Measurements from ENCODE around the gene AOPEP. TPM values are rescaled to one million over a fixed set of nuclear protein-coding genes. Genes with fewer than 3 reads are reported as not detected.

Gene AOPEP
- total RNA-seq, 2 donors from 2014 or later, result 5.5 to 13.0 TPM

- no peaks in the 10 kb centered on the region for H3K36me3 Mint-ChIP-seq
- no peak overlapping the region for H3K27ac Mint-ChIP-seq
- ATAC-seq (no peak), DNase-seq (ENCODE audit: low spot score in 2 of 2) (no peak)
- no peaks in the 10 kb centered on the region for H3K9me3 Mint-ChIP-seq
Measured at GRCh38 chr9:95025213-95026147, 299.0 kb downstream of the AOPEP start.

GRCh38 chr9:95026148-95026524, 299.6 kb downstream of the AOPEP start:
- H3K27ac Mint-ChIP-seq, result no peak overlapping the region
- ATAC-seq (no peak), DNase-seq (ENCODE audit: low spot score in 2 of 2) (no peak)
- H3K36me3 Mint-ChIP-seq, result no peaks in the 10 kb centered on the region
- H3K9me3 Mint-ChIP-seq, result no peaks in the 10 kb centered on the region

GRCh38 chr9:95027914-95028852, 301.7 kb downstream of the AOPEP start:
- ATAC-seq, result no peak
- Mint-ChIP-seq H3K9me3 (no peaks in the 10 kb centered on the region), H3K27ac (no peak overlapping the region), H3K36me3 (no peaks in the 10 kb centered on the region)
- no peak for DNase-seq (ENCODE audit: low spot score in 2 of 2)

GRCh38 chr9:95028853-95029219, 302.3 kb downstream of the AOPEP start:
- DNase-seq (ENCODE audit: low spot score in 2 of 2) (no peak), ATAC-seq (no peak)
- Mint-ChIP-seq H3K36me3 (no peaks in the 10 kb centered on the region), H3K9me3 (no peaks in the 10 kb centered on the region), H3K27ac (no peak overlapping the region)

GRCh38 chr9:95029288-95029687, 302.8 kb downstream of the AOPEP start:
- H3K9me3 Mint-ChIP-seq, result no peaks in the 10 kb centered on the region
- no peak overlapping the region for H3K27ac Mint-ChIP-seq
- DNase-seq (ENCODE audit: low spot score in 2 of 2), result no peak
- ATAC-seq, result no peak
- no peaks in the 10 kb centered on the region for H3K36me3 Mint-ChIP-seq

GRCh38 chr9:95029720-95030119, 303.2 kb downstream of the AOPEP start:
- no peaks in the 10 kb centered on the region for H3K36me3 Mint-ChIP-seq
- no peak overlapping the region for H3K27ac Mint-ChIP-seq
- no peak for DNase-seq (ENCODE audit: low spot score in 2 of 2)
- H3K9me3 Mint-ChIP-seq, result no peaks in the 10 kb centered on the region
- ATAC-seq, result no peak

- Mint-ChIP-seq H3K9me3 (no peaks in the 10 kb centered on the region), H3K27ac (no peak overlapping the region), H3K36me3 (no peaks in the 10 kb centered on the region)
- DNase-seq (ENCODE audit: low spot score in 2 of 2), result no peak
- ATAC-seq, result no peak
Measured at GRCh38 chr9:95030344-95030743, 303.8 kb downstream of the AOPEP start.

- no peaks in the 10 kb centered on the region for H3K36me3 Mint-ChIP-seq
- ATAC-seq (no peak), DNase-seq (ENCODE audit: low spot score in 2 of 2) (no peak)
- H3K27ac Mint-ChIP-seq, result no peak overlapping the region
- no peaks in the 10 kb centered on the region for H3K9me3 Mint-ChIP-seq
Measured at GRCh38 chr9:95030920-95031642, 304.6 kb downstream of the AOPEP start.

- Mint-ChIP-seq H3K27ac (no peak overlapping the region), H3K36me3 (no peaks in the 10 kb centered on the region), H3K9me3 (no peaks in the 10 kb centered on the region)
- no peak for DNase-seq (ENCODE audit: low spot score in 2 of 2)
- ATAC-seq, result no peak
Measured at GRCh38 chr9:95031711-95032461, 305.4 kb downstream of the AOPEP start.

GRCh38 chr9:95032580-95033341, 306.3 kb downstream of the AOPEP start:
- ATAC-seq (no peak), DNase-seq (ENCODE audit: low spot score in 2 of 2) (no peak)
- Mint-ChIP-seq H3K9me3 (no peaks in the 10 kb centered on the region), H3K27ac (no peak overlapping the region), H3K36me3 (no peaks in the 10 kb centered on the region)

GRCh38 chr9:95035846-95036245, 309.3 kb downstream of the AOPEP start:
- ATAC-seq (no peak), DNase-seq (ENCODE audit: low spot score in 2 of 2) (no peak)
- no peaks in the 10 kb centered on the region for H3K9me3 Mint-ChIP-seq
- no peak overlapping the region for H3K27ac Mint-ChIP-seq
- H3K36me3 Mint-ChIP-seq, result no peaks in the 10 kb centered on the region

GRCh38 chr9:95036676-95037075, 310.2 kb downstream of the AOPEP start:
- ATAC-seq (no peak), DNase-seq (ENCODE audit: low spot score in 2 of 2) (no peak)
- Mint-ChIP-seq H3K27ac (no peak overlapping the region), H3K36me3 (no peaks in the 10 kb centered on the region), H3K9me3 (no peaks in the 10 kb centered on the region)

GRCh38 chr9:95037789-95038521, 311.5 kb downstream of the AOPEP start:
- Mint-ChIP-seq H3K9me3 (no peaks in the 10 kb centered on the region), H3K36me3 (no peaks in the 10 kb centered on the region), H3K27ac (no peak overlapping the region)
- ATAC-seq (no peak), DNase-seq (ENCODE audit: low spot score in 2 of 2) (no peak)

GRCh38 chr9:95038666-95039065, 312.2 kb downstream of the AOPEP start:
- no peak for ATAC-seq
- Mint-ChIP-seq H3K36me3 (no peaks in the 10 kb centered on the region), H3K9me3 (no peaks in the 10 kb centered on the region), H3K27ac (no peak overlapping the region)
- no peak for DNase-seq (ENCODE audit: low spot score in 2 of 2)

- no peaks in the 10 kb centered on the region for H3K36me3 Mint-ChIP-seq
- H3K27ac Mint-ChIP-seq, result no peak overlapping the region
- no peak for ATAC-seq
- DNase-seq (ENCODE audit: low spot score in 2 of 2), result no peak
- no peaks in the 10 kb centered on the region for H3K9me3 Mint-ChIP-seq
Measured at GRCh38 chr9:95040106-95040505, 313.6 kb downstream of the AOPEP start.

Data from activated naive CD4-positive, alpha-beta T cell treated with anti-CD3 and anti-CD28 coated beads, Interleukin-2, amount 50 U/mL, for 72 hours (primary cell).